SU-DHL-6 (cell line): ENCODE results near the gene ZFP64.

Experiments used
- H2AFZ ChIP-seq: fragments of 200-600 bp; sonication (generic); 2 replicates; pipeline ENCODE4 v1.6.1; 2014; ENCODE audit warnings: low read depth, mild to moderate bottlenecking, moderate library complexity, mixed read lengths, antibody characterized with exemption, low read length; ENCODE audit not compliant: severe bottlenecking
- H3F3A ChIP-seq: fragments of 200-600 bp; shearing (Covaris generic); 2 replicates; pipeline ENCODE4 v1.6.0; 2016; ENCODE audit warnings: antibody characterized with exemption, mild to moderate bottlenecking; ENCODE audit not compliant: insufficient read depth
- H3K27ac ChIP-seq: fragments of 200-600 bp; sonication (generic); 2 replicates; pipeline ENCODE4 v1.5.1; 2016; ENCODE audit warnings: low read depth, mild to moderate bottlenecking, low read length, moderate library complexity, mixed read lengths
- H3K27me3 ChIP-seq: fragments of 200-600 bp; sonication (generic), shearing (Covaris generic); 2 replicates; pipeline ENCODE4 v1.6.0; 2014; ENCODE audit warnings: mild to moderate bottlenecking, low read length
- H3K36me3 ChIP-seq: fragments of 200-600 bp; sonication (generic); 2 replicates; pipeline ENCODE4 v1.6.1; 2014; ENCODE audit warnings: mild to moderate bottlenecking, low read length, mixed read lengths
- H3K4me2 ChIP-seq: fragments of 300-600, 200-600 bp; shearing (Covaris generic), sonication (generic); 2 replicates; pipeline ENCODE4 v1.6.0; 2014; ENCODE audit warnings: low read length, low read depth, mild to moderate bottlenecking; ENCODE audit not compliant: poor library complexity, severe bottlenecking
- H3K4me3 ChIP-seq: fragments of 200-600 bp; sonication (generic); 2 replicates; pipeline ENCODE4 v1.5.1; 2014; ENCODE audit warnings: antibody characterized with exemption, low read length, mild to moderate bottlenecking, mixed read lengths; ENCODE audit not compliant: insufficient read depth, poor library complexity, severe bottlenecking
- H3K79me2 ChIP-seq: fragments of 200-600 bp; sonication (generic); 2 replicates; pipeline ENCODE4 v1.6.1; 2014; ENCODE audit warnings: mild to moderate bottlenecking, low read length, moderate library complexity; ENCODE audit not compliant: insufficient read depth
- H3K9ac ChIP-seq: fragments of 200-600 bp; sonication (generic); 2 replicates; pipeline ENCODE4 v1.7.0; 2014; ENCODE audit warnings: mild to moderate bottlenecking, low read length
- H3K9me2 ChIP-seq: fragments of 200-600 bp; sonication (generic); replicated peaks from 2 replicates; pipeline ENCODE4 v1.6.1; 2014; ENCODE audit warnings: low read length; ENCODE audit not compliant: insufficient read depth
- H3K9me3 ChIP-seq: fragments of 200-600 bp; sonication (generic); 2 replicates; pipeline ENCODE4 v1.6.1; 2014; ENCODE audit warnings: low read length, mixed read lengths; ENCODE audit not compliant: insufficient read depth
- H4K20me1 ChIP-seq: fragments of 200-600 bp; sonication (generic); 2 replicates; pipeline ENCODE4 v1.6.1; 2014; ENCODE audit warnings: low read depth, mild to moderate bottlenecking, antibody characterized with exemption, low read length, moderate library complexity, mixed read lengths
- EZH2phosphoT487 ChIP-seq: fragments of 200-600 bp; sonication (generic), shearing (Covaris generic); conservative IDR thresholded peaks from 2 replicates; pipeline ENCODE4 v1.6.1; 2018; ENCODE audit warnings: mild to moderate bottlenecking, antibody characterized with exemption, low read length, moderate library complexity, mixed read lengths
- TF ChIP-seq, protein P1 (sequence below): fragments of 200-600 bp; sonication (generic); IDR thresholded peaks from one replicate; pipeline ENCODE4 v1.5.1; 2017; ENCODE audit warnings: antibody characterized with exemption, mild to moderate bottlenecking, low read length, moderate library complexity; ENCODE audit not compliant: insufficient read depth, poor library complexity, severe bottlenecking

The ZFP64 gene

DNA sequence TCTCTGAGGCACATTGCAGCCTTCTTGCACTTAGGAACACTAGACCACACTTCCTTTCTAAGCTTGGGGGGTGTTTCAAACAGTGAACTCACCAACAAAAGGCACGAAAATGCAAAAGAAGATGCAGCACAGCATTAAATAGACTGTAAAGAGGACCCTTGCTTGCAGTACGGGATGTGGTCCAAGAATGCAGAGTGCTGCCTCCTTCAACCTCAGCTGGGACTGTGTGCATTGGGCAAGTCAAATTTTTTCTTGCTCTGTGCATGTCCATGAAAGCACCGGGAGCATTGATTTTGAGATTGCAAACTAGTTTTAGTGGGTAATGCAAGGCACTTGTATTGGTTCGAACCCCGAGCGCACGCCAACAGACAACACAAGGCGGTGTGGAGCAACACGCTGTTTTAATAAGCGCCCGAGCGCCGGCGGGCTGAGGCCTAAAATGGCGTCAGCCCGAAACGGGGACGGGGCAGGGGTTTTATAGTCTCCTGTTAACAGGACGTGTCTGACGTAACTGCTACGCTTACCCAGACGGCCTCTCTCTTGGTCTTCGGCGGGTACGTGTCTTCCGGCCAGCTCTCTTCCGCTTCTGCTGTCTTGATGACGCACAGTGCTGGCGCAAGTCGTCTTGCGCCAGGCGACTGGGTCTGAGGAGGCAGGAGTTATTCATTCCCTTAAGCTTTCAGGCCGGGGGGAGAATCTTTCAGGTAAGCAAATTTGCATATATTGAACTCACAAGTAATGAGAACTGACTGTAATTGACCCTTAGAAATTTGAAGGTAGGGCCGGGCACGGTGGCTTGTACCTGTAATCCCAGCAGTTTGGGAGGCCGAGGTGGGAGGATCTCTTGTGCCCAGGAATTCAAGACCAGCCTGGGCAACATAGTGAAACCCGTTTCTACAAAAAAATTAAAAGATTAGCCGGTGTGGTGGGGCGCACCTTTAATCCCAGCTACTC is 18.7 kb upstream of the ZFP64 start:
- Histone ChIP-seq H3K36me3 (no peaks in the 10 kb centered on the region), H3F3A (no peaks in the 10 kb centered on the region), H3K9me3 (no peaks in the 10 kb centered on the region), H3K9me2 (no peaks in the 10 kb centered on the region), H2AFZ (no peak overlapping the region), H3K4me2 (no peak overlapping the region), H3K9ac (no peak overlapping the region), H3K27ac (no peak overlapping the region), H3K4me3 (no peak overlapping the region), H3K79me2 (no peaks in the 10 kb centered on the region), H3K27me3 (no peaks in the 10 kb centered on the region), H4K20me1 (no peaks in the 10 kb centered on the region)
- no peak for TF ChIP-seq EZH2phosphoT487
- TF ChIP-seq, protein P1, sequence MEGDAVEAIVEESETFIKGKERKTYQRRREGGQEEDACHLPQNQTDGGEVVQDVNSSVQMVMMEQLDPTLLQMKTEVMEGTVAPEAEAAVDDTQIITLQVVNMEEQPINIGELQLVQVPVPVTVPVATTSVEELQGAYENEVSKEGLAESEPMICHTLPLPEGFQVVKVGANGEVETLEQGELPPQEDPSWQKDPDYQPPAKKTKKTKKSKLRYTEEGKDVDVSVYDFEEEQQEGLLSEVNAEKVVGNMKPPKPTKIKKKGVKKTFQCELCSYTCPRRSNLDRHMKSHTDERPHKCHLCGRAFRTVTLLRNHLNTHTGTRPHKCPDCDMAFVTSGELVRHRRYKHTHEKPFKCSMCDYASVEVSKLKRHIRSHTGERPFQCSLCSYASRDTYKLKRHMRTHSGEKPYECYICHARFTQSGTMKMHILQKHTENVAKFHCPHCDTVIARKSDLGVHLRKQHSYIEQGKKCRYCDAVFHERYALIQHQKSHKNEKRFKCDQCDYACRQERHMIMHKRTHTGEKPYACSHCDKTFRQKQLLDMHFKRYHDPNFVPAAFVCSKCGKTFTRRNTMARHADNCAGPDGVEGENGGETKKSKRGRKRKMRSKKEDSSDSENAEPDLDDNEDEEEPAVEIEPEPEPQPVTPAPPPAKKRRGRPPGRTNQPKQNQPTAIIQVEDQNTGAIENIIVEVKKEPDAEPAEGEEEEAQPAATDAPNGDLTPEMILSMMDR, result no peak

DNA sequence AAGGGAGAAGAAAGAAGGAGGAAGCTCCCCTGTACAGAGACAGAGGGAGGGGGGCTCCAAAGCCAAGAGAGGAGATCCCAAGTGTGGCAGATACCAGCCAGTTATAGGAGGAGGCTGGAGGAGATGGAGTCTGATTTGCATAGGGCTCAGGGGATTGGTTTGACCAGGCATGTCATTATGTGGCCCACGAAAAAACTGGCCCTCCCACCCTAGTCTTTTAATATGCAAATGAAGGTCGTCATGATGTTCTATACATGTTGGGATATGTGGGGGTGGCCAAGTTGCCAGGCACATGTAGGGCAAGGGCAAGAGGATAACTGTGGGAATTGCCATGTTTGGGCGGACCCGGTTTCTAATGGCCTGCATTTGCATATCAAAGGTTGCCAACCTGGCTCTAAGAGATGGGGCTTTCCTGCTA is 17.6 kb upstream of the ZFP64 start:
- H3K27ac ChIP-seq, result no peak overlapping the region
- no peaks in the 10 kb centered on the region for H4K20me1 ChIP-seq
- H3K27me3 ChIP-seq, result no peaks in the 10 kb centered on the region
- no peaks in the 10 kb centered on the region for H3K79me2 ChIP-seq
- no peak overlapping the region for H3K9ac ChIP-seq
- H3F3A ChIP-seq, result no peaks in the 10 kb centered on the region
- TF ChIP-seq, protein P1, result no peak
- no peak for TF ChIP-seq EZH2phosphoT487
- H3K36me3 ChIP-seq, result no peaks in the 10 kb centered on the region
- H2AFZ ChIP-seq, result no peak overlapping the region
- no peaks in the 10 kb centered on the region for H3K9me3 ChIP-seq
- H3K4me2 ChIP-seq, result no peak overlapping the region
- no peak overlapping the region for H3K4me3 ChIP-seq
- no peaks in the 10 kb centered on the region for H3K9me2 ChIP-seq

DNA sequence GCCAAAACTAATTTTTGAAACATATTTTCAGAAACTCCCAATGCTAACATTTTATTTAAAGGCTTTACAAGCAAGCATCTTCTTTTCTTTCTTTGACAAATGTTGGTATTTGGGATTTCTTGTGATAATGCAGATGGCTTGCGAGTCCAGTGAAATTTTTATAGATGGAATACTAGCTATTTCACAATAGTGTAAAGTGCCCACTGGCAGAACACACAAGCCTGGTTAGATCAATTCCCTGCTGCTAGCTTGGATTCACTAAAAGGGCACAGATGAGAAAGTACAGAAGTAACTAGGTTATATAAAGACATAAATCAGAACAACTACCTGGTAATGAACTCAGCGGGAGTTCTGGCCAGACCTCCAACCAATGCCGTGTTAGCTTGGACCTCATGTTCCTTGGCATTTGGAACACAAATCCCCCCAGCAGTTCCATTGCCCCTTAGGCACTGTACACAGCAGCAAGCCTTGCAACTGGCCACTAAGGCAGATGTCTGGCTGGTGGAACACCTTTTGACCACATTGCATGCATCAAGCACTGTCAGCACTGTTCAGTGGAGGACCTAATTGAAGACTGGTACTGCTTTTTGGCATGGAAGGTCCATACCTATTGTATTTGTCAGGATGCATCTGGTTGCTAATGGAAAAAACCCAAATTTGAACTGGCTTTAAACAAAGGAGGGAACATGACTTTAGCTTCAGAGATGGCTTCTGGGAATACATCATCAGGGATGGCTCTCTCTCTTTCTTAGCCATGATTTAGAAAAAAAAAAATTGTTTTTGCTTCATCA is 15.6 kb upstream of the ZFP64 start:
- no peaks in the 10 kb centered on the region for H3K27me3 ChIP-seq
- H2AFZ ChIP-seq, result no peak overlapping the region
- H4K20me1 ChIP-seq, result no peaks in the 10 kb centered on the region
- no peaks in the 10 kb centered on the region for H3K9me3 ChIP-seq
- no peaks in the 10 kb centered on the region for H3K79me2 ChIP-seq
- no peaks in the 10 kb centered on the region for H3K9me2 ChIP-seq
- no peaks in the 10 kb centered on the region for H3K36me3 ChIP-seq
- H3K9ac ChIP-seq, result no peak overlapping the region
- TF ChIP-seq EZH2phosphoT487, result no peak
- TF ChIP-seq, protein P1, result no peak
- H3F3A ChIP-seq, result no peaks in the 10 kb centered on the region
- no peak overlapping the region for H3K4me2 ChIP-seq
- H3K27ac ChIP-seq, result no peak overlapping the region
- H3K4me3 ChIP-seq, result no peak overlapping the region
